DMS 273 treated with DMSO at 0.1 percent for 48 hours (cell line): Measurements from ENCODE around the gene GRK6.

Experiments
- DNase-seq: peaks from one replicate; lab custom pipeline; 2025; lab: John Stamatoyannopoulos, UW

The GRK6 gene

GRCh38 chr5:177454397-177455035, 28.0 kb downstream of the GRK6 start:
- DNase-seq = peak; percentile 70

- DNase-seq = peak; percentile 70
These were observed 28.7 kb downstream of the GRK6 start for GRCh38 chr5:177455036-177455660.

DNA sequence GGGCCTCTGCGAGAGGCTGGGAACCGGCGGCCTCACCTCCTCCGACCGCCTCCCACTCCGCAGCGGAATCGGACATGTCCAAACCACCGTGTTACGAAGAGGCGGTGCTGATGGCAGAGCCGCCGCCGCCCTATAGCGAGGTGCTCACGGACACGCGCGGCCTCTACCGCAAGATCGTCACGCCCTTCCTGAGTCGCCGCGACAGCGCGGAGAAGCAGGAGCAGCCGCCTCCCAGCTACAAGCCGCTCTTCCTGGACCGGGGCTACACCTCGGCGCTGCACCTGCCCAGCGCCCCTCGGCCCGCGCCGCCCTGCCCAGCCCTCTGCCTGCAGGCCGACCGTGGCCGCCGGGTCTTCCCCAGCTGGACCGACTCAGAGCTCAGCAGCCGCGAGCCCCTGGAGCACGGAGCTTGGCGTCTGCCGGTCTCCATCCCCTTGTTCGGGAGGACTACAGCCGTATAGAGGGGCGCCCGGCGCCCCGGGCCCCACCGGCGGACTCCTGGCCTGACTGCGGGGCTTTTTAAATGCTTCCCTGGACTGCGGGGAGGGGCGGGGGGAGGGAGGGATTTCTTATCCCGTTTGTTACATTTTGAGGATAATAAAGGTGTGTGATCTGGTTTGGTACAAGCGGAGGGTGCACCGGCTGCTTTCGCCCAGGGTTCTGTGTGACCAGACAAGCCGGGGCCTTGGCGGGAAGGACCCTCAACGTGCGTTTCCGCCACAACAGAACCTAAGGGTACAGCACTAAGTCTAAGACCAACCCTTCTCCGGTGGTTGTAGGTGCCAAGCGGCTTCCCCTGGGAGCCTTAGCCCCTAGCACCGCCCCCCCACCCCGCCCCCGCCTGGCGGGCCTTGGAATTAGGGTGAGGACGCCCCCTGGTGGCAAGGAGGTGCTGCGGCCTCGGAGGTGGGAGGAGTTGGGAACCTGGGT, 29.4 kb downstream of the GRK6 start:
- peak; percentile 65 for DNase-seq

GRCh38 chr5:177456591-177456964, 30.1 kb downstream of the GRK6 start:
- DNase-seq = no peak

- DNase-seq = peak; percentile 97
These were observed 30.7 kb downstream of the GRK6 start for GRCh38 chr5:177456976-177457851.

DNA sequence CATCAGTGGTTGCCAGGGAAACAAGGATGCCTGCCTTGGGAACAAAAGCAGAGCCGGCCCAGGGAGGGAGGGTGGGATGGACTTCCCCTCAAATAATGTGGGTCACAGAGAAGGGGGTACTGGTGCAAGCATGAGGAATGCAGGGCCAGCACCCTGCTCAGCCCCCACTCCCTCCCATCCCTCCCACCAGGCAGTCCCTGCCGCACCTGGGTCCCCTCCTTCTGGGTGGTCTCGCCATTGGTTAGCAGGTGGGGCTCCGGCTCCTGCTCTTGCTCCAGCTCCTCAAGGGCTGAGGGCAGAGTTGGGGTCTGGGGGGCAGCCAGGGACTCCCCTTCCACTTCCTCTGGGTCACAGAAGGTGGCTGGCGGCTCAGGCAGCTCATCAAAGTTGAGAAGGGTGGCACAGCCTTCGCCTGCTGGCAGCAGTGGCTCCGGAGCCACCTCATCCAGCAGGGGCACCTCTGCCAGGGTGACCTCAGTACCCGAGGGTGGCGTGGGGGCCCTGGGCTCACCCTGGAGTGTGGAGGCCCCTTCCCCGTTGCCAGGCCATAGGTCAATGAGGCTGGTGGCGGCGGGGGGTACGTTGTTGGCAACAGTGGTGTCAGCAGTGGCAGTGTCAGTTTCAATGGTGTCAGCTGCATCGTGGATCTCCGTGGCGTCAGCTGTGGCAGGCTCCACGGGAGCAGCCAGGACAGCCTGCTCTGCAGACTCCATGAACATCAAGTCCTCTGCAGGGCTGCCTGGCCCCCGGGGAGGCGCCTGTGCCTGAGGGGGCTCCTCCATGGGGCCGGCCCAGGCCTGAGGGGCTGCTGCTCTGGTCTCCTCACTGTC, 31.6 kb downstream of the GRK6 start:
- DNase-seq = no peak

- DNase-seq = no peak
These were observed 32.5 kb downstream of the GRK6 start for GRCh38 chr5:177458912-177459350.

DNA sequence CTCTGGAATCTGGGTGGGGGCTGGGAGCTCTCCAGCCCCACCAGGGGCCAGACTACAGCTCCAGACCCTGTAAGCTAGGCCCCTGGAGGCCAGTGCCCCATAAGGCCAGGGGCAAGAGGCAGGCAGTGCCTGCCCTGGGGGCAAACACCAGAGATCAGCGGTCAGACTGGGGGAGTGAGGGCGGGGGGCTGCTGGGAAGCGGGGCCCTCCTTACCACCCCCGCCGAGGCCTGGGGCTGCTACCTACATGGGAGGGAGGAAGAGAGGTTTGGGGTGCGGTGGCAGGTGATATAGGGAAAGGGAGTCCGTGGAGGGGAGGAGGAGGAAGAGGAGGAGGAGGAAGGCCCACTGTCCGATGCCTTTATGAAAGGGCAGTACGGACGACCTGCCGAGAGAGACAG, 32.9 kb downstream of the GRK6 start:
- no peak for DNase-seq

GRCh38 chr5:177459819-177460628, 33.5 kb downstream of the GRK6 start:
- no peak for DNase-seq

DNA sequence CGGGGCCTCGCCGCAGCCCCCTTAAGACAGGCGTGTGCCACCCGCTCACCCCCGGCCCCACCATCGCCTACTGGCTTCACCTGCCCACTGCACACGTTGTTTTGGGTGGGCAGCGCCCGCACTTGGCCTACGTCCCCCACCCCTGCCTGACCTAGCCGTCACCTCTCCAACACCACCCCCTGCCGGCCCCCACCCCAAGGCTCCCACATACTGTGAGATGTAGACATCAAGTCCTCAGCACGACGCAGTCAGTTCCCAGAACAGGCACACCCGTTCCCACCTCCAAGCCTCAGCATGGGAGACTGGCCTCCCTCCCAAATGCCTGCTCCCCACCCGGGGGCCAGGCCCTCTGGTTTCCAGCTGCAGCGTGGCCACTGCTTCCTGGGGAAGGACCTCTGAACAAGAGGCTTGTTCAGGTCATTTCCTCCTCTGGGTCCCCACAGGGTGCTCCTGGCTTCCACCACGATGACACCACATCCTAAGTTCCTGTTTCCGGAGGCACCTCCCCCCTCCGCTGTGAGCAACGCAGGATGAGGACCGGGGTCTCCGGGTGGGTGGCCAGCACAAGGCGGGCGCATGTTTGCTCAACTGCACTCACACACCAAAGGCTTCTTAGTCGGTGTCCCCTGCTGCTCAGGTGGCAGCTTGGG, 35.7 kb downstream of the GRK6 start:
- no peak for DNase-seq

- DNase-seq = no peak
These were observed 38.6 kb downstream of the GRK6 start for GRCh38 chr5:177465044-177465443.

- no peak for DNase-seq
These were observed 40.4 kb downstream of the GRK6 start for GRCh38 chr5:177466861-177467260.

GRCh38 chr5:177467436-177467835, 41.0 kb downstream of the GRK6 start:
- DNase-seq = no peak

- DNase-seq = no peak
These were observed 41.8 kb downstream of the GRK6 start for GRCh38 chr5:177468329-177468684.

DNA sequence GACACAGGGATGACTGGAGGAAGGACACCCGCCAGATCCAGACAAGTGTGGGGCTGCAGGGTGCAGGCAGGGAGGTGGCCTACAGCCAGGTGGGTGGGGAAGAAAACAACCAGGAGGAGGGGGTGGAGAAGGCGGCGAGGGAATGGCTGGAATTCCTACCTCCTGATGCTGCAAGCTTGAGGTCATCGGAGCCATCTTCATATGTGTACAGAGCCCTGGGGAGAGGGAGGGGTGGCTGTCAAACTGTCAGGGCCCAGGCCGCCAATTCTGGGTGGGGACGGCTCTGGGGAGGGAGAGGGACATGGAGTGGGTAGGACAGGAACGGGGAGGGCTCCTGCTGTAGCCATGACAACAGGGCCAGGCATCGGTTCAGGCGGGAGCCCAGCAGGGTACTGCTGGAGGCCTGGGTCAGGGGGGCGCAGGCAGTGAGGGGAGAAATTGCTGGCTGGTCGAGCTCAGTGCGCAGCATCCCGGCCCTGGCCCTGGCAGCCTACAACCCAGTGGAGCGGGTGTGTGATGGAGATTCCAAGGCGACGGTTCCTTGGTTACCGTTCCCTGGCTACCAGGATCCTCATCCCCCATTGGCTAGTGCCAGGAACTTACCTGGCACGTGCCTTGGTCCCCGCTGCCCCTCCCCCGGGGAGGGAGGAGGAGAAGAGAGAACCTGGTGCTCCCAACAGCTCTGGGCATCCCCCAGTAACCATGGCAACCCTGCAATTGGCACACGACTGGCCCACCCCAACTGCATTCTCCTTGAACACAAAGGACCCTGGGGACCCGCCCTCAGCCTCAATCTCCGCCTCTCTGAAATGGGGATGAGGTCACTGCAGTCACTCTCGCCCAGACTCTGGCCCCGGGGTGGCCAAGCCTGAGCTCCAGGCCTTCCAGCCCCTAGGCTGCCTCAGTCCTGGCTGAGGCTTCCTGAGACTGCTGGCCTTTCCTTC, 42.5 kb downstream of the GRK6 start:
- DNase-seq = no peak

GRCh38 chr5:177469750-177470525, 43.5 kb downstream of the GRK6 start:
- no peak for DNase-seq

GRCh38 chr5:177470759-177471536, 44.5 kb downstream of the GRK6 start:
- no peak for DNase-seq
